HG03442 (cell line): ENCODE results near the gene DYRK3.
"Not testable (repeated sequence)": the region's sequence is repeated elsewhere in the genome, so short reads cannot be mapped to it uniquely, and the experiment has no call there.

Experiments used
- ATAC-seq: cut with Tn5 transposase; IDR thresholded peaks from one replicate; pipeline ENCODE4 v1.9.1; 2021; ENCODE audit warnings: mild to moderate bottlenecking, moderate library complexity; ENCODE audit not compliant: unreplicated experiment

DYRK3 gene

GRCh38 chr1:206628916-206629315 lies 6.4 kb upstream of the DYRK3 start:
- ATAC-seq, result no peak

GRCh38 chr1:206631085-206631509 lies 4.2 kb upstream of the DYRK3 start:
- no peak for ATAC-seq

- no peak for ATAC-seq
Observed at GRCh38 chr1:206633708-206634121, 1.6 kb upstream of the DYRK3 start.

- ATAC-seq, result no peak
Observed at GRCh38 chr1:206634365-206635079, 814 bp upstream of the DYRK3 start.

GRCh38 chr1:206635978-206636345 lies 626 bp downstream of the DYRK3 start:
- ATAC-seq, result no peak

- ATAC-seq, result no peak
Observed at GRCh38 chr1:206636671-206637070, 1.3 kb downstream of the DYRK3 start.

- no peak for ATAC-seq
Observed at GRCh38 chr1:206637605-206638004, 2.3 kb downstream of the DYRK3 start.

- ATAC-seq, result not testable (repeated sequence)
Observed at GRCh38 chr1:206642074-206642473, 6.7 kb downstream of the DYRK3 start.

GRCh38 chr1:206643118-206643698 lies 7.9 kb downstream of the DYRK3 start:
- no peak for ATAC-seq

GRCh38 chr1:206646504-206646903 lies 11.2 kb downstream of the DYRK3 start:
- ATAC-seq, result no peak

GRCh38 chr1:206647224-206647623 lies 11.9 kb downstream of the DYRK3 start:
- ATAC-seq, result no peak

GRCh38 chr1:206649261-206649921 lies 14.1 kb downstream of the DYRK3 start:
- ATAC-seq, result no peak

GRCh38 chr1:206651014-206651413 lies 15.7 kb downstream of the DYRK3 start:
- no peak for ATAC-seq

GRCh38 chr1:206651958-206652890 lies 16.9 kb downstream of the DYRK3 start:
- no peak for ATAC-seq

GRCh38 chr1:206653715-206654459 lies 18.6 kb downstream of the DYRK3 start:
- no peak for ATAC-seq

- no peak for ATAC-seq
Observed at GRCh38 chr1:206654828-206655227, 19.5 kb downstream of the DYRK3 start.

- no peak for ATAC-seq
Observed at GRCh38 chr1:206655471-206655882, 20.1 kb downstream of the DYRK3 start.

- no peak for ATAC-seq
Observed at GRCh38 chr1:206656936-206657335, 21.6 kb downstream of the DYRK3 start.

- ATAC-seq, result no peak
Observed at GRCh38 chr1:206657751-206658150, 22.4 kb downstream of the DYRK3 start.

- ATAC-seq, result peak; percentile 54
Observed at GRCh38 chr1:206658264-206658980, 23.1 kb downstream of the DYRK3 start.
